ENCODE data around the gene ICOS.
"Not testable (repeated sequence)": the region's sequence is repeated elsewhere in the genome, so short reads cannot be mapped to it uniquely, and the experiment has no call there.

ICOS gene

DNA sequence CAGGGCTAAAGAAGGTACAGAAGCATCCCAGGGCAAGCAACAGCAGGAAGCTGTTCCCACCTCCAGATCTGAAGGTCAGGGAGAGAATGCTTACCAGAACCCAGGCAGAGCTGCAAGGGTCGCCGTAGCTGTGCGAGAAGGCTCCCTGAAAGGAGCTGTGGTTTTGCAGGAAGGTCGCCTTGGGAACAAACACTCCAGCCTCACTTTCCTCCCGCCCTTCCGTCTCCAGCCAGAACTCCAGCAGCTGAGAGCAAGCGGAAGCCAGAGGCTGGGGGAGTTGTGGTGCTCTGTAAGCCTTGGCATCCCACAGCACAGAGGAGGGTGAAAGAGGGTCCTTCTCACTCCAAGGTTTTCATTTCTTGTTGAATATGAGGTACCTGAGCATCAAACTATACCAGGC is 18.3 kb upstream of the ICOS start:
- no peak for DNase-seq (ENCODE audit: low read depth)

DNA sequence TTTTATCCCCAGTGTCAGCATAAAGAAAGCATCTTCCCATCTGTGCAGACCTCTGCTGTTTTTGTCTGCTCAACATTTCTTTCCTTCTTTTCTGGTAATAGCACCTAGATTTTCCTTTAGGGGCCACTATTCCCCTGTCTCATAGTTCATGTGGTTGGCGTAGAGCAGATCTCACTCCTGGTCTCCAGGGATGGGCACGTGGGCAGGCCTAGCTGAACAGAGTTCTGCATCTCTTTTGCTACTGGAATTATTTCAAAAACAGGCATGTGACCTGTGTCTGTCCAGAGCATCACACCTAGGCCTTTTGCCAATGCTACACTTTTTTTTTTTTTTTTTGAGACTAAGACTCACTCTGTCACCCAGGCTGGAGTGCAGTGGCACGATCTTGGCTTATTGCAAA is 17.7 kb upstream of the ICOS start:
- DNase-seq (ENCODE audit: low read depth) = no peak

DNA sequence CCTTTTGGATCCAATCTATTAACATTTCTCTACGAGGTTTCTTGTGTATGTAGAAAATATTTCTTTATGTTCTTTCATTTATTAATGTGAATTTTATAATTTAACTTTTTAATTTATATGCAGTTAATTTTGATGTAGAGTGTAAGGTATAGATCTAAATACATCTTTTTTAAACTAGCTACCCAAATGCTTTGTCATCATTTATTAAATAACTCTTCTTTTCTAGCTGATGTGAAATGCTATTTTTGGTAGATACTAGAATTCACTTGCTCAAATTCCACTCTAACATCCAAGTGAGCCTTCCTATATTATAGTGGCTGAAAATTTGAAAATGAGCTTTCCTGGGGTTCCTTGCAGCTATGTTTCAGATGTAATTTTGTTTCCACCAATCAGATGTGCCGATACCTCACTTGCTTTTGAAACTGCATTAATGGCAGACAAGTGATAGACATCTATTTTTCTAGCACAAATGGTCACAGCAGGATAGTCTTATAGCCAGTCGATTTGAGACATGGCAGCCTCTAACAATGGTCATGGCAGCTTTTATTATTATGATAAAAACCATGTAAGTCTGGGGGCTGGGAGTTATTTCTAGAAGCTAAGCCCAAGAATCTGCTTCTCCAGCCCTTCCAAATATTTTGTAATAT is 10.9 kb upstream of the ICOS start:
- DNase-seq (ENCODE audit: low read depth) = no peak

DNA sequence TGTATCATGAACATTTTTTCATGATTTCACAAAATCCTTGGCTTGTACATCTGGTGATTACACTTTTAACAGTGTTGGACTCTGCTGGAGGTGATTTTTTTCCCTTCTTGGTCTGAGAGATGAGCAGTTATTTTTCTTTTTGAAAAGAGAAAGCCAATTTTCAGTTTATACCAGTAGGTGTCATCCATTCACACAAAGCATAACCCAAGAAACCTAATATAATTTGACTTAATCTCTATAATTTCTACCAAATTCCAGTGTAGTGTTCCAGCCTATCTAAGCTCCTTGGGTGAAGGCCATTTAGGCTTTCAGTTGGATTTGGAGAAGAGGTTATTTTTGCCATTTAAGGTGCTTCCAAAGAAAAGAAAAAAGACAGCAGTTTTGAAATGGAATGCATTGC is 7.7 kb upstream of the ICOS start:
- DNase-seq (ENCODE audit: low read depth) = no peak

DNA sequence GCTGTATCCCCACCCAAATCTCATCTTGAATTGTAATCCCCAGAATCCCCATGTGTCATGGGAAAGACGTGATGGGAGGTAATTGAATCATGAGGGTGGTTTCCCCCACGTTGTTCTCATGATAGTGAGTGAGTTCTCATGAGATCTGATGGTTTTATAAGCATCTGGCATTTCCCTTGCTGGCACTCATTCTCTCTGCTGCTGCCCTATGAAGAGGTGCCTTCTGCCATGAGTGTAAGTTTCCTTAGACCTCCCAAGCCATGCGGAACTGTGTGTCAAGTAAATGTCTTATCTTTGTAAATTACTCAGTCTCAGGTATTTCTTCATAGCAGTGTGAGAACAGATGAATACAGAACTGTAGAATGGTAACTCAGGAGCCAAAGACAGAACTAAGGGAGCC is 5.3 kb upstream of the ICOS start:
- not testable (repeated sequence) for DNase-seq (ENCODE audit: low read depth)

DNA sequence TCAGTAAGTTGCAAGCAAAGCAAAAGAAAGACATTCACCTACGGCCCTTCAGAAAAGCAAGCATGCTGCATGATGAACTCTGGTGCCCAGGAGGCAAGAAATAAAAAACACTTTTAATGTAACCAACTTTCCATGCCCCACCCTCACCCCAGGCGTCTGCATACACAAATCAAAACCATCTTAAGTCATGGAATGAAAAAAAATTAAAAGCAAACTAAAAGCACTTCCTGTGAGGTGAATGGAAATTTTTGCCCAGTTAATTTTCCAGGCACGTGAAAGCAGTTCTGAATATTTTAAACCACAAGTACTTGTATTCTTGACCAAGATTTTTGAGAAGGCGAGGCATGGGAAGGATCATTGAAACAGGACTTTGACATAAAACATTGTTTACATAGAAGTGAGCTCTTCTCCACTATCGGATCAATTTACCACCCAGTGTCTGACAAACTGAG is 2.5 kb upstream of the ICOS start:
- no peak for DNase-seq (ENCODE audit: low read depth)

DNA sequence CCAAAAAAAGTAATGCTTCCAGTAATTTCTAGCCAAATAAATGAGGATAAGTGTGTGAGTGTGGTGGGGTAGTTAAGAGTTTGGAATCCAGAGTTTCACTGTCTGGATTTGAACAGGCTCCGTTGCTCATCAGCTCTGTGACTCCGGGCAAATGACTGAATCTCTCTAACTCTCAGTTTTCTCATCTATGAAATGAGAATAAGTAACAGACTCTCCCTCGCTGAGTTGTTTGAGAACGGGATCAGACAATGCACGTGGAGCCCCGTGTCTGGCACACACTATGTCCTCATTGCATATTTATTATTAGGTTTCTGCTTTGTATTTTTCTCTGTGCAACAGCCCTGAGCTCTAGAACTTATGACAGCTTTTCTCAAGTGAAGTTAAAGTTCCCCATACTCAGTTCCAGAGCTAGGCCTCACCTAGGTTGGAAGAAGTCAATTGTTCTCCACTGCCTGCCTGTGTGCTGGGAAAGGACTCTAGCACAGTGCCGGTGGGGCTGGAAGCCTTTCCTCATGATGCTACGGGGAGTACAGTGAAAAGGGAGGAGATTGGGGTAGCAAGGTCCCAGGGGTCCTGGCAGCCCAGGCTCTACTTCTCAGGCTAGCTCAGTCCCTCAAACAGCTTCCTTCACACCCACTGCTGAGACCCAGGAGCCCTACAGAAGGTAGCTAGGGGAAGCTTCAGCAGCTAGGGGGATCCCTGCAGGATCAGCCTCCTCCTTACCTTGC is 1.7 kb upstream of the ICOS start:
- DNase-seq (ENCODE audit: low read depth) = no peak

DNA sequence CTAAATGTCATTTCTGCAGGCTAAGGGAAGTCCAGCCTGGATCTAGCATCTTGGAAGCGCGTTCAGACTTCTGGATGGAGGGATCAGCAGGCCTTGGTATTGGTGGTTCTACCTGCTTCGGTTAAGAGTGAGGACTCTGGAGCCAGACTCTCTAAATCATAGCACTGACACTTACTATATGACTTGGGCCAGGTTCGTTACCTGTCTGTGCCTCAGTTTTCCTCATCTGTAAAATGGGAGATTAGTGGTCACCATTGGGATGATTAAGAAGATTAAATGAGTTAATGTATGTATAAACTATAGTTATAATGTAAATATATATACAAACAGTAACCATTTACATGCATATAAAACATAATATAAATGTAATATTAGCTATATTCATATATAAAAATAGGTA is 995 bp upstream of the ICOS start:
- DNase-seq (ENCODE audit: low read depth) = no peak

DNA sequence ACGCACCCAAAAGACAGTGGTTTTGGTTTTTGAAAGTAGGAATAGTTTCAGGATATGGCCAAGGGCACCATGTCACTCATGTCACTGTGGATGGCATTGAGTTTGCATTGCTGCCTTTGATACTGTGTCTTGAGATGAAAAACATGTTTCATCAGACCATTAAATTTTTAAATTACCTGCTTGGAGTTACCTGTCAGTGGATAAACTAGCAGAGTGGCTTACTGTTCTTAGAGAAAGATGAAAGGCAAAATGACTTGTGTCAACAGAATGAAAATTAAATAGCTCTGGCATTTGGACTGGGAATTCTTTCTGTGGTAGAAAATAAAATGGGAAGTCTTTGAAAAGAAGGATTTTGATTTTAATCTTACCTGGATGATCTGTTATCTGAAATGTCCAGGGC is 386 bp downstream of the ICOS start:
- no peak for DNase-seq (ENCODE audit: low read depth)

DNA sequence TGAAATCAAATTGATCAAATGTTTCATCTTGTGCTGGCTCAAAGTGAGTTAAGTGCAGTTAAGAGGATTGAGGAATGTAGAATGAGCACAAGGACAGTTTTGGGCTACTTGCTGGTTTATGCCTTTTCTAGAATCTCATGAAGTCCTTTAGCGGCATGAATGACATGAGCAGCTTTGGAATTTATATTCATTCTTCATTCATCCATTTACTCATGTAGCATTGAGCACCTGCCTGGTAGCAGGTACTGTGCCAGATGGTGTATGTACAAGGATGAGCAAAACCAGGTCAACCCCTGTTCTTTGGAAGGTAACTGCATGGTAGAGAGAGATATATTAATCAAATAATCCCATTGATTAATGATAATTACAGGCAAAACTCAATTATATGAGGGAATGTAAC is 1.2 kb downstream of the ICOS start:
- DNase-seq (ENCODE audit: low read depth) = no peak

DNA sequence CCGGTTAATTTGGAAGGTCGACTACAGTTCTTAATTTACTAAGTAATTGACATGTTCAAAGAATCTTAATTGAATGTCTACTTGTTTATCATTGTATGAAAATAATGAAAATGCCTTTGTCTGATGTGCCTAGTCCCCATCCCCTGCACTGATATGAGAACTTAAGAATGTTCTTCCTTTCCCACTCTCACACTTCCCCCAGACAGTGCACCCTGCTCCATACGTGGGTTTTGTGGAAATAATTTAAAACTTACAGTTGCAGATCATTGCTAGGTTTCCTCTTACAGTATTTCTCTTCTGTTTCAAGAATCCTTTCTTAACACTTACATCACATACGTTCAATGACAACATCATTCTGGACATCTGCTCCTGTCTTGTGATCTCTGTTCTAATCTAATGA is 3.5 kb downstream of the ICOS start:
- DNase-seq (ENCODE audit: low read depth) = no peak

DNA sequence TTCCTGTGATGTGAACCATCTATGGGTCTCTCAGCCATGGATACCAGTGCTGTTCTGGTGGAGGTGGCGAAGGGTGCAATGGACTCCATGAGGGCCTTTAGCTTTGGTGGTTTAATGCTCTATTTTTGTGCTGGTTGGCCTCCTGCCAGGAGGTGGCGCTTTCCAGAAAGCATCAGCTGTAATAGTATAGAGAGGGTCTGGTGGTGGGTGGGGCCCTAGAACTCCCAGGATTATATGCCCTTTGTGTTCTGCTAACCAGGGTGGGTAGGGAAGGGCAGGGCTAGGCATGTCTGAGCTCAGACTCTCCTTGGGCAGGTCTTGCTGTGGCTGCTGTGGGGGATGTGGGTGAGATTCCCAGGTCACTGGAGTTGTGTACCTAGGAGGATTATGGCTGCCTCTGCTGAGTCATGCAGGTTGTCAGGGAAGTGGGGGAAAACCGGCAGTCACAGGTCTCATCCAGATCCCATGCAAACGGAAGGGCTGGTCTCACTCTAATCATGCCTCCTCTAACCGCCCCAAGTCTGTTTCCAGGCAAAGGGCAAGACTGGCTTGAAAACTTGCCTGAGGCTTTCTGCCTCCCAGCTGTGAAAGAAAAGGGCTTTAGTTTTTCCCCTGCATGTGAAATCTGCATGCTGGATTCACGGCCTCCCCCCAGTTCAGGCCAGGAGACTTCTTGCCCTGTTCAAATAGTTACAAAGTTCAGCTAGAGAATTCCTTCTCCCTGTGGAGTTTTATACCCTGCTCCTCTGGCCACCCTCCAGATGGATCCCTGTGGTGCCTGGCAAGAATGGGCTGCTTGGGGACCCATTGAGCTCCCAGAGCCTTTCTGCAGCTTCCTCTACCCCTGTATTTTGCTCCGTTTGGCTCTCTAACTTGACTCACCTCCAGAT is 7.2 kb downstream of the ICOS start:
- not testable (repeated sequence) for DNase-seq (ENCODE audit: low read depth)

DNA sequence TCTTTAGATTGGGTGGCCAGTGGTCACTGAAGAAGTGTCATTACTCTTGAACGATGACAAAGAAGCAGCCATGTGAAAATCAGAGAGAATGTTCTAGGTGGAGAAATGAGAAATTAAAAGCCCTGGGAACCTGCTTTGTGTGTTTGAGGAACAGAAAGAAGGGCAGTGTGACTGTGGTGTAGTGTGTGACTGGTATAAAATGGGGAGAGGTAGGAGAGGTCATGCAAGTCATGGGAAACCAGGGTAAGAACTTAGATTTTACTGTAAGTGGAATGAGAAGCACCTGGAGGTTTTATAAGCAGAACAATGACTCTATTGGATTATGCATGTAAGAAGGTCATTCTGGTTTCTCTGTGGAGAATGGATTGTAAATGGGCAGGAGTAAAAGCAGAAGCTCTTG is 12.2 kb downstream of the ICOS start:
- no peak for DNase-seq (ENCODE audit: low read depth)

DNA sequence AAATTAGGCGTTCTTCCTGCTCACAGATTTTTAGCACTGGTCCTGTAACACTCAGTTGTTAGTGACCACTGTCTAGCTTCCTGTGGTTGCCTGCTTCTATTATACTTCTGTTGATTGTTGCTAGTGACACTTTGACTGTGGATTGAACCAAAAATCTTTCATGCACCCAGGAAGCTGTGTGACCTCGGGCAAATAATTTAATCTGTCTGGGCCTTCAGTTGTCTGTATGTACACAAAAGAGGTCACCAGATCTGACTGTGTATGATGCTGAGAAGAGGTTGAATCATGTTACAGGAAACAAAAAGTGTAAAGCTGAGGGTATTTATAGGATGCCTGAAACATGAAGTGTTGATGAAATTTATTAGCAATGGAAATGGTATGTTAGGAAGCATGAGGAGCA is 12.7 kb downstream of the ICOS start:
- no peak for DNase-seq (ENCODE audit: low read depth)

DNA sequence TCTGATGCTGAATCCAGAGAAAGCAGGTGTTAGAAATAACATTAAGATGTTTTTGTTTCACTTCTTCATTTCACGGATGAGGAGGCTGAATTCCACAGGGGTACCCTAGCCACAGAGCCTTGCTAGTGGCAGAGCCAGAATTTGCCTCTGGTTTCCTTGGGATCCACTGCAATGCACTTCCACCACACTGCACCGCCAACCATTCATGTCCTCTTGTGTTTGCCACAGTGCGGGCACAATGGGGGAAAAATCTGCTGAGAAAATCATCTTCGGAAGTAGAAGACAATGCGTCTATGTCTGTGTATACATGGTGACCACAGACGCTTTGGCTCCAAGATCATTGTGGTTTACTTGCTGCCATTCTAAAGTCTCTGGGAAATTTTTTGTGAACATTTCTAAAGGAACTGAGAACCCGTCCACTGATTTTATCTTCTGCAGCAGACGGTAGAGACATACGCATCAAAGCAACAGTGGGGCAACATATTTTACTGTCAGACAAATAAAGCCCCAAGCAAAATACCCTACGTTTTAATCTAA is 14.9 kb downstream of the ICOS start:
- no peak for DNase-seq (ENCODE audit: low read depth)

DNA sequence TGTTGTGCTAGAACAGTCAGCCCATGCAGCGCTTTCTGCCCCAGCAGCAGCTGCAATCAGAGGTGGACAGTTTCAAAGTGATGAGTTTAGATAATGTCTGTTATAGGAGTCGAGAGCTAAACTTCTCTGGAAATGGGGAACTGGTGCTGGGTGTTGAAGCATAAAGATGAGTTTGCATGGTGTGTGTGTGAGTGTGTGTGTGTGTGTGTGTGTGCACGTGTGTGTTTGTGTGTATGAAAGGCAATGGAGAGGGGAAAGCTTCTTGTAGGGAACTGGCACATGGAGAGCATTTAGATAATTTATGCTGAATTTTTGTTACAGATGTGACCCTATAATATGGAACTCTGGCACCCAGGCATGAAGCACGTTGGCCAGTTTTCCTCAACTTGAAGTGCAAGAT is 22.7 kb downstream of the ICOS start:
- DNase-seq (ENCODE audit: low read depth) = no peak

DNA sequence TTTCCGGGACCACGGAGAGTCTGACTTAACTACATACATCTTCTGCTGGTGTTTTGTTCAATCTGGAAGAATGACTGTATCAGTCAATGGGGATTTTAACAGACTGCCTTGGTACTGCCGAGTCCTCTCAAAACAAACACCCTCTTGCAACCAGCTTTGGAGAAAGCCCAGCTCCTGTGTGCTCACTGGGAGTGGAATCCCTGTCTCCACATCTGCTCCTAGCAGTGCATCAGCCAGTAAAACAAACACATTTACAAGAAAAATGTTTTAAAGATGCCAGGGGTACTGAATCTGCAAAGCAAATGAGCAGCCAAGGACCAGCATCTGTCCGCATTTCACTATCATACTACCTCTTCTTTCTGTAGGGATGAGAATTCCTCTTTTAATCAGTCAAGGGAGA is 23.1 kb downstream of the ICOS start:
- no peak for DNase-seq (ENCODE audit: low read depth)

DNA sequence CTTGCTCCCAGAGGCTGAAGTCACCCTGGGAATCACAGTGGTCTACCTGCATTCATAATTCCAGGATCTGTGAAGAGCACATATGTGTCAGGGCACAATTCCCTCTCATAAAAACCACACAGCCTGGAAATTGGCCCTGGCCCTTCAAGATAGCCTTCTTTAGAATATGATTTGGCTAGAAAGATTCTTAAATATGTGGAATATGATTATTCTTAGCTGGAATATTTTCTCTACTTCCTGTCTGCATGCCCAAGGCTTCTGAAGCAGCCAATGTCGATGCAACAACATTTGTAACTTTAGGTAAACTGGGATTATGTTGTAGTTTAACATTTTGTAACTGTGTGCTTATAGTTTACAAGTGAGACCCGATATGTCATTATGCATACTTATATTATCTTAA is 24.2 kb downstream of the ICOS start:
- DNase-seq (ENCODE audit: low read depth) = no peak

DNA sequence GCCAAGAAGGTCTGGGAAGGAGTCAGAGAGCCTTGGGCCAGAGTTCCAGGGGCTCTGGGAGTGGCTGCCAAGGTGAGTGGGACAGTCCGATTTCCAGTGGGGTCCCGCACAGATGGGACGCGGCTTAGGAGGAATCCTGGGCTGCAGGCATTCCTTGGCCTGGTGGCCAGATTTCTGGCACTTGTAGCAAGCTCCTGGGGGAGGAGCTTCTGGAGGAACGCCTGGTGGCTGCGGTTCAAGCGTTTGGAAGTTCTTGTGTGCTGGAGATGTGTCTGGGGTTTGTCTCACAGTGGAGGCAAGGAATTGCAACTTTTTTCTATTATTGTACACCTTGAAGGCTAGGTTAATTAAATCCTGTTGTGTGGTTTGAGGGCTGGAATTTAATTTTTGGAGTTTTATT is 28.6 kb downstream of the ICOS start:
- DNase-seq (ENCODE audit: low read depth) = not testable (repeated sequence)

DNA sequence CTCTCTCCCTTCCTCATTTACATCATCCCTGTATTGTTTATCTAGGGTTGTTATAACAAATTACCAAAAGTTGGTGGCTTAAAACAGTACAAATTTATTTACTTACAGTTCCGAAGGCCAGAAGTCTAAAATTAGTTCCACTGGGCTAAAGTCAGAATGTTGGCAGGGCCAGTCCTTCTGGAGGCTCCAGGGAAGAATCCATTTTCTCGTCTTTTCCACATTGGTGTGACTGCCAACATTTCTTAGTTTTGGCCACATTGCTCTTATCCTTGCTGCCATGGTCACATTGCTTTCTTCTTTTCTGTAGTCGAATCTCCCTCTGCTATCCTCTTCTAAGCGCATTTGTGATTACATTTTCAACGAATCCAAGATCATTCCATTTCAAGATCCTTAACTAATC is 34.7 kb downstream of the ICOS start:
- DNase-seq (ENCODE audit: low read depth) = no peak

DNA sequence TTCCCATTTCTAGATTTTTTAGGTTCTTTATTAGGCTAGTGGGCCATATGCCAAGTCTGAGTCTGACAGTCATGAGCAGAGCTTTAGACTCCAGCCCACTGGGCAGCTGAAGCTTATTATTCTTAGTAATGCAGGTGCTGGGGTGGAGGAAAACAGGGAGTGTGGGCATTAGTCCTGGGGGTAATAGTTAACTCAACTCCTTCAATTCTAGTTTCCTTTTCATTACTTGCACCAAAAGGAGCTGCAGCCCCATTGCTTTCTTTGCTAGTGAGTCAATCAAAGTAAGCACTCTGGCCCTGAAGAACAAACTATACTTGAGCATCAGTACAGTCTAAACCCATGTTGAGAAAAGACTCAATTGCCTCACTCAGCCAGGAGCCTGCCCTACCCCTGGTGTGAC is 35.5 kb downstream of the ICOS start:
- no peak for DNase-seq (ENCODE audit: low read depth)

DNA sequence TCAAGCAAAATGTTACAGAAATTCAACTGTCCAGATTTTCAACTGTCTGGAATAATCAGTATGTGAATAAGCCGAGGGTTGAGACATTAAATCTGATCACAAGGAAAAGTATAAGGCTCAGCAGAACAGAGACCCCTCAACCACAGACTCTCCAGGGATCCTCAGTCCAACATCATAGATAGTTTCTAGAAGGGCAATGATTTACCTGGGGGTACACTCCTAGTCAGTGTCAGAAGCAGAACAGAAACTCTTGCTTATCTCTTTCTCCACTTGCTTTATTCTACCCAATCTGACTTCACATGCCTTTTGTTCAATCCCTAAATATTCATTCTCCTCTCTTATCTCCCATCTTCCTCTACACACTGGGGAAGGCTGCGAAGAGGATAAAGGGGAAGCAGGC is 36.4 kb downstream of the ICOS start:
- no peak for DNase-seq (ENCODE audit: low read depth)

DNA sequence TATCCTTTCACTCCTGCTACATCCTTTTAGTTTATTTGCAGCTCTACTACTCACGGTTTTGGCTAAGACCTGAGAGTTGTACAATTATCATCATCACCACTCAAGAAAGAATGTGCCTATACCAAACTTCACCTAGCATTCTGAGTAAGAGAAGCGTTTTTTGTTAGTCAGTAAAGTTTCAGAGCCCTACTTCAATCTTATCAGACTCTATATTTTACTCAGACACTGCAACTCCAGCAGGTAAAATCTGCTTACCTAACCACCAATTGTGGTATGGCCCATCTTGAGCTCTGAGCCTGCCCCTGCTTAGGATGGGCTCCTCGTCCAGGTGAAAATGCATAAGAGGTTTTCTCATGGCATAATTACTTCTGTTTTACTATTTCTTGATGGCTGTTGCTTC is 37.1 kb downstream of the ICOS start:
- DNase-seq (ENCODE audit: low read depth) = no peak
